Activated CD4-positive, alpha-beta T cell treated with anti-CD3 and anti-CD28 coated beads, Interleukin-2, amount 10 ng/mL, durations not matched to agents 7 days and 5 days (primary cell): Measurements from ENCODE around the gene CCNH. TPM values are rescaled to one million over a fixed set of nuclear protein-coding genes. Genes with fewer than 3 reads are reported as not detected.

ENCODE experiments used
- CTCF ChIA-PET: fragments of 350-600 bp; sonication (Branson Sonifier 250); formaldehyde crosslinking; loops from one replicate; lab custom pipeline; 2021; ENCODE audit warnings: antibody characterized with exemption; lab: Charles Lee
- POLR2A ChIA-PET: fragments of 350-600 bp; sonication (Branson Sonifier 250); formaldehyde crosslinking; loops from one replicate; lab custom pipeline; 2021; ENCODE audit warnings: antibody characterized with exemption; lab: Charles Lee
- DNase-seq: peaks from one replicate; pipeline ENCODE4 v3.0.0-alpha.2; 2020
- H3K27ac Mint-ChIP-seq: one replicate; pipeline ENCODE4 v1.8.0; 2021; ENCODE audit warnings: mild to moderate bottlenecking, moderate library complexity, mixed read lengths
- H3K27me3 Mint-ChIP-seq: one replicate; pipeline ENCODE4 v1.8.0; 2021; ENCODE audit warnings: mixed read lengths
- H3K36me3 Mint-ChIP-seq: one replicate; pipeline ENCODE4 v1.8.0; 2021; ENCODE audit warnings: low read depth, mixed read lengths
- H3K4me1 Mint-ChIP-seq: one replicate; pipeline ENCODE4 v1.8.0; 2021; ENCODE audit warnings: mixed read lengths
- H3K4me3 Mint-ChIP-seq: one replicate; pipeline ENCODE4 v1.8.0; 2021; ENCODE audit warnings: mild to moderate bottlenecking, moderate library complexity, mixed read lengths
- H3K9me3 Mint-ChIP-seq: one replicate; pipeline ENCODE4 v1.8.0; 2021; ENCODE audit warnings: mixed read lengths
- total RNA-seq, 2 experiments: library from RNA; stranded (reverse); gene quantifications; one replicate each; pipeline ENCODE4 v1.2.3, GENCODE V29; 2021

Gene CCNH
- total RNA-seq, 2 experiments from 2014 or later = 43.1 to 57.6 TPM

- no peak overlapping the region for H3K27ac Mint-ChIP-seq
- DNase-seq = no peak
- CTCF ChIA-PET = interaction anchor here (0.7 to 1.9 kb wide), 6 partner anchors 10 to 396 kb away, joined by 3 to 9 read pairs (median 5); partner anchors contain the start of gene CCNH
- H3K4me3 Mint-ChIP-seq = no peak overlapping the region
- H3K9me3 Mint-ChIP-seq = no peaks in the 10 kb centered on the region
- peaks cover 30% of the 10 kb centered on the region for H3K4me1 Mint-ChIP-seq
- H3K36me3 Mint-ChIP-seq = peaks cover 67% of the 10 kb centered on the region
- no peaks in the 10 kb centered on the region for H3K27me3 Mint-ChIP-seq
- POLR2A ChIA-PET = no interaction called here
Measured at GRCh38 chr5:87400305-87400899, 12.3 kb downstream of the CCNH start.

DNA sequence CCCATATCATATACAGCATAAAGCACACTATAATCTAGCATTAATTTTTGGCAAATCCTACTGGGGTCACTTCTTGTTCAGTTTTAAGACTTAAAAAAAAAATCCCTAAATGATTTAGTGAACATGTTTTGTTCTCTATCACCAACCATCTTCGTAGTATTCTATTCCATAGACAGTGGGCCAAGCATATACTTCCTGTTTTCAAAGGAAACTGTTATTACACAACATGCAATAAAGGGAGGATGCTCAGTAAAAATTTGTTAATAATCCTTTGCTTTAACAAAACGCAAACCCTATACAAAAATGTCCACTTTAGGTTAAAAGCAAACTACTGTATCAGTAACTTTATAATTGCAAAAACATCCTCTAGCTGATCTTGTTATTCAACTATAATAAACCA is 13.0 kb downstream of the CCNH start:
- Mint-ChIP-seq H3K4me1 (peaks cover 28% of the 10 kb centered on the region), H3K27me3 (no peaks in the 10 kb centered on the region), H3K9me3 (no peaks in the 10 kb centered on the region), H3K36me3 (peaks cover 66% of the 10 kb centered on the region), H3K4me3 (no peak overlapping the region), H3K27ac (no peak overlapping the region)
- POLR2A ChIA-PET = no interaction called here
- CTCF ChIA-PET = interaction anchor here (0.7 to 1.9 kb wide), 6 partner anchors 9 to 395 kb away, joined by 3 to 9 read pairs (median 5); partner anchors contain the start of gene CCNH
- DNase-seq = no peak

- CTCF ChIA-PET = interaction anchor here (0.6 to 1.9 kb wide), 3 partner anchors 8 to 46 kb away, joined by 3 to 9 read pairs (median 4); no protein-coding TSS in a partner anchor
- POLR2A ChIA-PET = no interaction called here
- no peaks in the 10 kb centered on the region for H3K27me3 Mint-ChIP-seq
- H3K27ac Mint-ChIP-seq = no peak overlapping the region
- no peaks in the 10 kb centered on the region for H3K9me3 Mint-ChIP-seq
- H3K4me3 Mint-ChIP-seq = no peak overlapping the region
- DNase-seq = no peak
- peaks cover 25% of the 10 kb centered on the region for H3K4me1 Mint-ChIP-seq
- peaks cover 65% of the 10 kb centered on the region for H3K36me3 Mint-ChIP-seq
Measured at GRCh38 chr5:87398981-87399614, 13.6 kb downstream of the CCNH start.

GRCh38 chr5:87394411-87395165 is 18.1 kb downstream of the CCNH start:
- ChIA-PET CTCF (no interaction called here), POLR2A (no interaction called here)
- no peak for DNase-seq
- Mint-ChIP-seq H3K4me1 (peaks cover 21% of the 10 kb centered on the region), H3K27ac (no peak overlapping the region), H3K36me3 (peaks cover 75% of the 10 kb centered on the region), H3K9me3 (no peaks in the 10 kb centered on the region), H3K4me3 (no peak overlapping the region), H3K27me3 (no peaks in the 10 kb centered on the region)

DNA sequence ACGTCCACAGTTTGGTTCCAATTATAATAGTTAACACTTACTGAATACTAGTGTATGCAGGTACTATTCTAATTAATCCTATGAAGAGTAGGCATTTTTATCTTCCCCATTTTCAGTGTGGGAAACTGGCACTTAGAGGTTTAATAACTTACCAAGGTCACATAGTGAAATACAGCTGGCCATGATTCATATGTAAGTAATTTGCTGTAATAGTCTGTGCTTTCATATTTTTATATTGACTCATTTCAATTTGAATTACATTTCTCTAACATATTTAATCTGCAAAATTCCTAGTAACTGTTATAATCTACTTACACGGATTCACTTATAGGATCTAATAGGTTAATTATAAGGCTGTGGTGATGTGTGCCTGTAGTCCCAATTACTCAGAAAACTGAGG is 19.4 kb downstream of the CCNH start:
- DNase-seq = no peak
- CTCF ChIA-PET = no interaction called here
- H3K27ac Mint-ChIP-seq = no peak overlapping the region
- no peak overlapping the region for H3K4me3 Mint-ChIP-seq
- H3K9me3 Mint-ChIP-seq = no peaks in the 10 kb centered on the region
- no peaks in the 10 kb centered on the region for H3K27me3 Mint-ChIP-seq
- H3K4me1 Mint-ChIP-seq = peaks cover 18% of the 10 kb centered on the region
- POLR2A ChIA-PET = no interaction called here
- peaks cover 72% of the 10 kb centered on the region for H3K36me3 Mint-ChIP-seq

DNA sequence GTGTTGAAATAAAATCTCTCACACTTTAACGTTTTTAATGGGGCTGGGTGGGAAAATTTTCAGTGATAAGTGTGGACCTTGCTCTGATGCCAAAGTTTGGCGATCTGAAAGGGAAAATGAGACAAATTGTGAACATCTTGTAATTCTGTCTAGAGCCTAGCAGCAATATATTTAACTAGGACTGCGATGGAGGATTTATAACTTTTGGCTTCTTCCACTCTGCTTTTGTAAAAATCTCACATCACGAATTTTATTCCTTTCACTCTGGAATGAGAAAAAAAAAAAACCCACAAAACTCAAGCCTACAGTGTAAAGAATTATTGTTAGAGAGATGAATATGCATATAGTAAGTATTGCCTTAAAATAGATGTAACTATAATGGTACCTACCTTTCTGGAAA is 19.9 kb downstream of the CCNH start:
- H3K27me3 Mint-ChIP-seq = no peaks in the 10 kb centered on the region
- H3K9me3 Mint-ChIP-seq = no peaks in the 10 kb centered on the region
- peaks cover 72% of the 10 kb centered on the region for H3K36me3 Mint-ChIP-seq
- no peak overlapping the region for H3K27ac Mint-ChIP-seq
- no peak for DNase-seq
- no peak overlapping the region for H3K4me3 Mint-ChIP-seq
- ChIA-PET POLR2A (no interaction called here), CTCF (no interaction called here)
- H3K4me1 Mint-ChIP-seq = peaks cover 18% of the 10 kb centered on the region

- H3K9me3 Mint-ChIP-seq = no peaks in the 10 kb centered on the region
- H3K27me3 Mint-ChIP-seq = no peaks in the 10 kb centered on the region
- H3K4me1 Mint-ChIP-seq = peaks cover 18% of the 10 kb centered on the region
- ChIA-PET POLR2A (no interaction called here), CTCF (no interaction called here)
- H3K4me3 Mint-ChIP-seq = no peak overlapping the region
- DNase-seq = no peak
- peaks cover 69% of the 10 kb centered on the region for H3K36me3 Mint-ChIP-seq
- no peak overlapping the region for H3K27ac Mint-ChIP-seq
Measured at GRCh38 chr5:87392170-87392569, 20.6 kb downstream of the CCNH start.

- Mint-ChIP-seq H3K36me3 (peaks cover 64% of the 10 kb centered on the region), H3K4me3 (no peak overlapping the region), H3K4me1 (peaks cover 12% of the 10 kb centered on the region), H3K9me3 (no peaks in the 10 kb centered on the region), H3K27me3 (no peaks in the 10 kb centered on the region), H3K27ac (peak overlapping the region; percentile 41)
- DNase-seq = no peak
- ChIA-PET POLR2A (no interaction called here), CTCF (interaction anchor here (1.2 to 1.3 kb wide), 2 partner anchors 9 to 13 kb away, joined by 3 to 4 read pairs; no protein-coding TSS in a partner anchor)
Measured at GRCh38 chr5:87390576-87391199, 22.0 kb downstream of the CCNH start.

- POLR2A ChIA-PET = no interaction called here
- DNase-seq = no peak
- H3K4me1 Mint-ChIP-seq = peaks cover 12% of the 10 kb centered on the region
Measured at GRCh38 chr5:87390075-87390474, 22.7 kb downstream of the CCNH start.

GRCh38 chr5:87389296-87390034 is 23.3 kb downstream of the CCNH start:
- no peak for DNase-seq
- Mint-ChIP-seq H3K36me3 (peaks cover 58% of the 10 kb centered on the region), H3K27ac (no peak overlapping the region), H3K4me3 (no peak overlapping the region), H3K27me3 (no peaks in the 10 kb centered on the region), H3K9me3 (no peaks in the 10 kb centered on the region), H3K4me1 (peaks cover 12% of the 10 kb centered on the region)
- POLR2A ChIA-PET = no interaction called here
- CTCF ChIA-PET = interaction anchor here (1.3 kb wide), 1 partner anchor 12 kb away, joined by 3 read pairs; no protein-coding TSS in a partner anchor

More at GRCh38 chr5:87390075-87390474, 22.7 kb downstream of the CCNH start:
- H3K36me3 Mint-ChIP-seq = peaks cover 64% of the 10 kb centered on the region
- H3K27ac Mint-ChIP-seq = no peak overlapping the region
- H3K27me3 Mint-ChIP-seq = no peaks in the 10 kb centered on the region
- CTCF ChIA-PET = interaction anchor here (1.2 to 1.3 kb wide), 2 partner anchors 10 to 12 kb away, joined by 3 to 4 read pairs; no protein-coding TSS in a partner anchor
- no peaks in the 10 kb centered on the region for H3K9me3 Mint-ChIP-seq
- H3K4me3 Mint-ChIP-seq = no peak overlapping the region

GRCh38 chr5:87388129-87388528 is 24.6 kb downstream of the CCNH start:
- ChIA-PET CTCF (no interaction called here), POLR2A (no interaction called here)
- H3K36me3 Mint-ChIP-seq = peaks cover 57% of the 10 kb centered on the region

GRCh38 chr5:87385802-87386201 is 26.9 kb downstream of the CCNH start:
- peaks cover 43% of the 10 kb centered on the region for H3K36me3 Mint-ChIP-seq
- CTCF ChIA-PET = interaction anchor here (1.0 kb wide), 1 partner anchor 21 kb away, joined by 4 read pairs; no protein-coding TSS in a partner anchor

More at GRCh38 chr5:87388129-87388528, 24.6 kb downstream of the CCNH start:
- Mint-ChIP-seq H3K27ac (no peak overlapping the region), H3K4me1 (peaks cover 12% of the 10 kb centered on the region), H3K27me3 (no peaks in the 10 kb centered on the region), H3K9me3 (no peaks in the 10 kb centered on the region), H3K4me3 (no peak overlapping the region)
- DNase-seq = no peak

More at GRCh38 chr5:87385802-87386201, 26.9 kb downstream of the CCNH start:
- H3K9me3 Mint-ChIP-seq = no peaks in the 10 kb centered on the region
- H3K27me3 Mint-ChIP-seq = no peaks in the 10 kb centered on the region
- no peak overlapping the region for H3K4me3 Mint-ChIP-seq
- H3K27ac Mint-ChIP-seq = no peak overlapping the region
- POLR2A ChIA-PET = no interaction called here
- no peak for DNase-seq
- H3K4me1 Mint-ChIP-seq = peaks cover 9% of the 10 kb centered on the region
